ENCODE measurements around the gene DGKD. TPM values are rescaled to one million over a fixed set of nuclear protein-coding genes. Genes with fewer than 3 reads are reported as not detected.

The DGKD gene
- total RNA-seq, 1 donor from 2014 or later = 17.7 TPM

DNA sequence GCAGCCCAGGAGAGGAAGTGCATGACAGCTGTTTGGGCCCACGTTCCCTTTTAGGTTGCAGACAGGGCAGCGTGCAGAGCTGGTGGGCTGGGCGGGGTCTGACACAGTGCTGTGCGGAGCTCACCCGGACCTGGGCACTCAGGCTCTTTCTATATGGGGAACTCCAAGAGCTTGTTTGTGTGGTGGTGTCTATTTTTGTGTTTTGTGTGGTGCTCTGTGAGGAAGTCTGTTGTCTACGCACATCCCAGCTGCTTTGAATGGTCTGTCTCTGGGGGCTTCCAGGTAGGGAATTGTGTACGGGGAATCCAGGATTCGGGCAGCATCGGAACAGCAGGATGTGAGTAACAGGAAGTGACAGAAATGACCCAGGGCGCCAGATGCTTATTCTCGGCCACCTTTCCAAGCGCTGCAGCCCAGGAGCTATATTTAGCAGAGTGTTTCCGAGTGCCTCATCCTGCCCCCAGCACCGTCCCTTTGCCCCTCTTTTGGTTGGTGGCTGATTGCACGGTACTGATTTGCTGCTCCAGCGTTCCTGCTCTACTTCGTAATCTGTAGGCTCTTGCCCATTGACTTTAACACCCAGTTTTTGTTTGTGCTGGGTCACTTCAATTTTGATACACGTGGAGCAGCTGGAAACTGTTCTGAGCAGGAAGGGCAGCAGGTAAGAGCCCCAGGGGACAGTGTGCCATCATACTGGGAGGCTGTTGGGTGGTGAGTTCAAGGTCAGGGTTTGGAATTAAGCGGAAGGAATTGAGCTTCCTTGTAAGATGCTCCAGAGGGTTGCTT is 64.7 kb downstream of the DGKD start:
- Histone ChIP-seq H3K9ac (ENCODE audit: low read length) (peak overlapping the region; percentile 67), H3K4me2 (ENCODE audit: low read length) (peak overlapping the region; percentile 83), H4K20me1 (ENCODE audit: insufficient read depth, low read length) (no peaks in the 10 kb centered on the region), H3K4me1 (ENCODE audit: insufficient read depth, low read length) (peaks cover 36% of the 10 kb centered on the region), H3K27me3 (ENCODE audit: insufficient read depth, low read length) (no peaks in the 10 kb centered on the region), H3K9me3 (ENCODE audit: insufficient read depth, low read depth, low read length) (no peaks in the 10 kb centered on the region), H2AFZ (ENCODE audit: low read depth, low read length) (peak overlapping the region; percentile 46), H3K36me3 (ENCODE audit: insufficient read depth, low read length) (peaks cover 3% of the 10 kb centered on the region), H3K79me2 (ENCODE audit: insufficient read depth, low read length) (peaks cover 50% of the 10 kb centered on the region), H3K27ac (ENCODE audit: low read depth, low read length) (peak overlapping the region; percentile 65), H3K4me3 (ENCODE audit: insufficient read depth, low read depth, low read length) (peak overlapping the region; percentile 40)
- peaks cover 39% of the 10 kb centered on the region for H3K4me1 Mint-ChIP-seq (ENCODE audit: low read depth, unreplicated experiment)
- DNase-seq (ENCODE audit: low read depth) (peak; percentile 73), FAIRE-seq (no peak)
- H3K4me3 Mint-ChIP-seq (ENCODE audit: unreplicated experiment) = no peak overlapping the region
- peaks cover 11% of the 10 kb centered on the region for H3K36me3 Mint-ChIP-seq (ENCODE audit: low read depth, unreplicated experiment)
- H3K9me3 Mint-ChIP-seq (ENCODE audit: unreplicated experiment) = peaks cover 2% of the 10 kb centered on the region
- H3K27me3 Mint-ChIP-seq (ENCODE audit: low read depth, unreplicated experiment) = no peaks in the 10 kb centered on the region
- no peak for TF ChIP-seq EZH2 (IDR thresholded peaks at IDR 0.05; ENCODE audit: insufficient read depth, low read length)
- TF ChIP-seq, protein P1, sequence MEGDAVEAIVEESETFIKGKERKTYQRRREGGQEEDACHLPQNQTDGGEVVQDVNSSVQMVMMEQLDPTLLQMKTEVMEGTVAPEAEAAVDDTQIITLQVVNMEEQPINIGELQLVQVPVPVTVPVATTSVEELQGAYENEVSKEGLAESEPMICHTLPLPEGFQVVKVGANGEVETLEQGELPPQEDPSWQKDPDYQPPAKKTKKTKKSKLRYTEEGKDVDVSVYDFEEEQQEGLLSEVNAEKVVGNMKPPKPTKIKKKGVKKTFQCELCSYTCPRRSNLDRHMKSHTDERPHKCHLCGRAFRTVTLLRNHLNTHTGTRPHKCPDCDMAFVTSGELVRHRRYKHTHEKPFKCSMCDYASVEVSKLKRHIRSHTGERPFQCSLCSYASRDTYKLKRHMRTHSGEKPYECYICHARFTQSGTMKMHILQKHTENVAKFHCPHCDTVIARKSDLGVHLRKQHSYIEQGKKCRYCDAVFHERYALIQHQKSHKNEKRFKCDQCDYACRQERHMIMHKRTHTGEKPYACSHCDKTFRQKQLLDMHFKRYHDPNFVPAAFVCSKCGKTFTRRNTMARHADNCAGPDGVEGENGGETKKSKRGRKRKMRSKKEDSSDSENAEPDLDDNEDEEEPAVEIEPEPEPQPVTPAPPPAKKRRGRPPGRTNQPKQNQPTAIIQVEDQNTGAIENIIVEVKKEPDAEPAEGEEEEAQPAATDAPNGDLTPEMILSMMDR (IDR thresholded peaks at IDR 0.05; ENCODE audit: insufficient read depth, low read depth, low read length) = no peak
- peak overlapping the region; percentile 73 for H3K27ac Mint-ChIP-seq (ENCODE audit: unreplicated experiment)

DNA sequence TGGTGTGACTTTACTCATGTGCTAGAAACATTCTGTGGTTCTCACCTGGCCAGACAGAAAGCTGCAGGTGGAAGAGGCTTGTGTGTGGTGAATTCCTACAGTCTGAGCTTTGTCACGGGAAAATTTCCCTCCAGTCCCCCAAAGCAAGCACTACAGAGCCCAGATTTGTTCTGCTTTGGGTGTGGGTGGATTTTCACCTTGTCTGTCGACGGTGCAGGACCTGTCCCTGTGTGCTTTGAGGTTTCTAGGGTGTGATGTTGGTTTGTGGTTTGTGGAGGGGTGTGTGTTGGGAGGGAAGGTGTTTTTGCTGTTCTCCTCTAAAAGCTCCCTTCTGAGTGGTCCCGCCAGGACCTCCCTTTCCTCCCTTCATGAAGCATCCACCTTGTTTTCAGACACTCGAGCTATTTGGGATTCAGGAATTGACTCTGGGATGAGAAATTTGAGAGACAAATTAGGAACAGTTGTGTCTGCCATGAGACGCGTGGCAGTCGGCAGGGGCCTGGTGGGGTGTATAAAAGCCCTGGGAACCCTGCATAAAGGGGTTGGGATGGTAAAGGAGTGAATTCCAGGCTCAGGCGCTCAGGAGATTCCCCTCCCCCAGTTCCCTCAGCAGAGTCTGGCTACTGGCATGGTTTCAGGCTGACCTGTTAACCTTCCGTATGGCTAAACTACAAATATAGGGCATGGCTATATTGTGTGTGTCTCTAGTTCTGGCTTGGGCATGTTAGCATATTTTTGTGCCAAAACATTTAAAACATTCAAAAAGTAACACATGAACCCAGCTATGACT is 65.5 kb downstream of the DGKD start:
- Histone ChIP-seq H3K27ac (ENCODE audit: low read depth, low read length) (peak overlapping the region; percentile 65), H3K9me3 (ENCODE audit: insufficient read depth, low read depth, low read length) (no peaks in the 10 kb centered on the region), H4K20me1 (ENCODE audit: insufficient read depth, low read length) (no peaks in the 10 kb centered on the region), H3K27me3 (ENCODE audit: insufficient read depth, low read length) (no peaks in the 10 kb centered on the region), H3K9ac (ENCODE audit: low read length) (peak overlapping the region; percentile 67), H3K79me2 (ENCODE audit: insufficient read depth, low read length) (peaks cover 58% of the 10 kb centered on the region), H3K4me2 (ENCODE audit: low read length) (peak overlapping the region; percentile 83), H3K4me3 (ENCODE audit: insufficient read depth, low read depth, low read length) (peak overlapping the region; percentile 40), H3K36me3 (ENCODE audit: insufficient read depth, low read length) (peaks cover 3% of the 10 kb centered on the region), H3K4me1 (ENCODE audit: insufficient read depth, low read length) (peaks cover 28% of the 10 kb centered on the region), H2AFZ (ENCODE audit: low read depth, low read length) (no peak overlapping the region)
- H3K36me3 Mint-ChIP-seq (ENCODE audit: low read depth, unreplicated experiment) = peaks cover 10% of the 10 kb centered on the region
- no peaks in the 10 kb centered on the region for H3K27me3 Mint-ChIP-seq (ENCODE audit: low read depth, unreplicated experiment)
- no peak for TF ChIP-seq EZH2 (IDR thresholded peaks at IDR 0.05; ENCODE audit: insufficient read depth, low read length)
- TF ChIP-seq, protein P1 (IDR thresholded peaks at IDR 0.05; ENCODE audit: insufficient read depth, low read depth, low read length) = no peak
- peak overlapping the region; percentile 73 for H3K27ac Mint-ChIP-seq (ENCODE audit: unreplicated experiment)
- no peak overlapping the region for H3K4me3 Mint-ChIP-seq (ENCODE audit: unreplicated experiment)
- DNase-seq (ENCODE audit: low read depth) (no peak), FAIRE-seq (no peak)
- peaks cover 31% of the 10 kb centered on the region for H3K4me1 Mint-ChIP-seq (ENCODE audit: low read depth, unreplicated experiment)
- H3K9me3 Mint-ChIP-seq (ENCODE audit: unreplicated experiment) = peaks cover 4% of the 10 kb centered on the region
